ENCODE data around the gene C20orf144.
"Not testable (repeated sequence)": the region's sequence is repeated elsewhere in the genome, so short reads cannot be mapped to it uniquely, and the experiment has no call there.

- not testable (repeated sequence) for TF ChIP-seq MLX (CRISPR knock-in tag; conservative IDR thresholded peaks at IDR 0.05); SMARCC2 (IDR thresholded peaks at IDR 0.05; ENCODE audit: low read depth); YY1 (IDR thresholded peaks at IDR 0.05; ENCODE audit: borderline replicate concordance in 1 of 3, control insufficient read depth in 1 of 3, extremely low read depth in 1 of 3, insufficient read depth in 3 of 3, insufficient read length in 1 of 3, insufficient replicate concordance in 2 of 3, low read depth in 1 of 3, low read length in 2 of 3); TCF7 (IDR thresholded peaks at IDR 0.05; ENCODE audit: borderline replicate concordance); POLR2A (conservative IDR thresholded peaks at IDR 0.05); POLR2AphosphoS5 (IDR thresholded peaks at IDR 0.05; ENCODE audit: control insufficient read depth, insufficient read depth, low read depth, low read length); SRSF7 (optimal IDR thresholded peaks at IDR 0.05; ENCODE audit: low read depth, low read length); HMGXB4 (CRISPR knock-in tag; IDR thresholded peaks at IDR 0.05); HDAC6 (IDR thresholded peaks at IDR 0.05; ENCODE audit: low read depth, low read length); CTCF (IDR thresholded peaks at IDR 0.05 in 2 of 3, conservative IDR thresholded peaks at IDR 0.05 in 1 of 3; ENCODE audit: insufficient read depth in 2 of 3, low read depth in 1 of 3, low read length in 3 of 3); ZNF79 (CRISPR knock-in tag; IDR thresholded peaks at IDR 0.05; ENCODE audit: low read depth); CBX2 (IDR thresholded peaks at IDR 0.05; ENCODE audit: insufficient read depth, low read length, poor library complexity, severe bottlenecking); RAD21 (CRISPR knock-in tag; conservative IDR thresholded peaks at IDR 0.05 in 1 of 2, IDR thresholded peaks at IDR 0.05 in 1 of 2)
These were observed 38.7 kb downstream of the C20orf144 start for GRCh38 chr20:33700696-33701441.

Data from K562 (cell line).